ENCODE measurements around the gene TRAF2.

TRAF2 gene

GRCh38 chr9:136917902-136918301 lies 31.6 kb downstream of the TRAF2 start:
- no peak for DNase-seq

- no peak for DNase-seq
These were observed 33.8 kb downstream of the TRAF2 start for GRCh38 chr9:136920069-136920468.

DNA sequence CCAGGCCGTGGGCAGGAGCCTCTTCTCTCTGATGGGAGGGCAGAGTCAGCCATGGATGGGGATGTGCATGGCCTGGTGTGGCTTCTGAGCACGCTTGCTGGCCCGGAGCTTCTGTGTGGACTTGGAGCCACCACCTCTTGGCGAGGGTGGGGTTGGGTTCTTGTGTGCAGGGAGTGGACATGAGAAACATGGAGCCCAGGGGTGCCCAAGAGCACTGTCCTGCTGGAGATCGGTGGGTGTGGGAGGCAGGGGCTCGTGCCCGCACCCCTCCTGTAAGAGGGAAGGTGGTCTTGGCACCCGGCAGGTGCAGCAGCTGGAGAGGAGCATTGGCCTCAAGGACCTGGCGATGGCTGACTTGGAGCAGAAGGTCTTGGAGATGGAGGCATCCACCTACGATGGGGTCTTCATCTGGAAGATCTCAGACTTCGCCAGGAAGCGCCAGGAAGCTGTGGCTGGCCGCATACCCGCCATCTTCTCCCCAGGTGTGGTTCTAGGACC lies 34.5 kb downstream of the TRAF2 start:
- DNase-seq = no peak

GRCh38 chr9:136921307-136921706 lies 35.0 kb downstream of the TRAF2 start:
- no peak for DNase-seq

DNA sequence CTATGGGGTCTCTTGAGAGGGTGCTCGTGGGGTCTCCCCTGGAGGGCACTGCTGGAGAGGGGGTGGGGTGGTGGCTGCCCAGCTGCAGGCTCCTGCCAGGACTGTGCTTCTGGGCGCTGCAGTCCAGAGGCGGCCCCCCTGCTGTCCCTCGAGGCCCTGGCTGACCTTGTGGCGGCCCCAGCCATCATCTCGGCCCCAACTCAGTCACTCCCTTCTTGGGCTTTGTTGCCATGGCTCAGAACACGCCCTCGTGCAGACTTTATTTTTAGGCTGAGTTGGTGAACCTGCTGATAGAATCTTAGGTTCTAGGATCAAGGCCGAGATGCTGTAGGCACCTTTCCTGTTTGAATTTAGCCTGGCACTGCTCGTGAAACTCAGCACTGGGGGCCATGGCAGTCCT lies 35.4 kb downstream of the TRAF2 start:
- no peak for DNase-seq

- DNase-seq = no peak
These were observed 36.2 kb downstream of the TRAF2 start for GRCh38 chr9:136922540-136922939.

- no peak for DNase-seq
These were observed 37.6 kb downstream of the TRAF2 start for GRCh38 chr9:136923881-136924280.

DNA sequence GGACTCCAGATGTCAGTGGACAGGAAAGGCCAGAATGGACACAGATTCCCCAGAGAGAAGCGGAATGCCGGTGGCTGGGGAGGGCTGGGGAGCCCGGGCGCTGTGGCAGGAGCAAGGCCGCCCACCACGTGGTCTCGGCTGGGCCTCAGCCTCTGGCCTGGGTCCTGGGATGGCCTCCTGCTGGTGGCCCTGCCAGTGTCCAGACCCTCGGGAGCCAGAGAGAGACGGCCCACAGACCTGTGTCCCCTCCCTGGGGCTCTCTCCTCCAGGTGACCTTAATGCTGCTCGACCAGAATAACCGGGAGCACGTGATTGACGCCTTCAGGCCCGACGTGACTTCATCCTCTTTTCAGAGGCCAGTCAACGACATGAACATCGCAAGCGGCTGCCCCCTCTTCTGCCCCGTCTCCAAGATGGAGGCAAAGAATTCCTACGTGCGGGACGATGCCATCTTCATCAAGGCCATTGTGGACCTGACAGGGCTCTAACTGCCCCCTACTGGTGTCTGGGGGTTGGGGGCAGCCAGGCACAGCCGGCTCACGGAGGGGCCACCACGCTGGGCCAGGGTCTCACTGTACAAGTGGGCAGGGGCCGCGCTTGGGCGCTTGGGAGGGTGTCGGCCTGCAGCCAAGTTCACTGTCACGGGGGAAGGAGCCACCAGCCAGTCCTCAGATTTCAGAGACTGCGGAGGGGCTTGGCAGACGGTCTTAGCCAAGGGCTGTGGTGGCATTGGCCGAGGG lies 39.3 kb downstream of the TRAF2 start:
- DNase-seq = no peak

- DNase-seq = no peak
These were observed 39.9 kb downstream of the TRAF2 start for GRCh38 chr9:136926154-136926704.

- DNase-seq = no peak
These were observed 40.4 kb downstream of the TRAF2 start for GRCh38 chr9:136926749-136927148.

DNA sequence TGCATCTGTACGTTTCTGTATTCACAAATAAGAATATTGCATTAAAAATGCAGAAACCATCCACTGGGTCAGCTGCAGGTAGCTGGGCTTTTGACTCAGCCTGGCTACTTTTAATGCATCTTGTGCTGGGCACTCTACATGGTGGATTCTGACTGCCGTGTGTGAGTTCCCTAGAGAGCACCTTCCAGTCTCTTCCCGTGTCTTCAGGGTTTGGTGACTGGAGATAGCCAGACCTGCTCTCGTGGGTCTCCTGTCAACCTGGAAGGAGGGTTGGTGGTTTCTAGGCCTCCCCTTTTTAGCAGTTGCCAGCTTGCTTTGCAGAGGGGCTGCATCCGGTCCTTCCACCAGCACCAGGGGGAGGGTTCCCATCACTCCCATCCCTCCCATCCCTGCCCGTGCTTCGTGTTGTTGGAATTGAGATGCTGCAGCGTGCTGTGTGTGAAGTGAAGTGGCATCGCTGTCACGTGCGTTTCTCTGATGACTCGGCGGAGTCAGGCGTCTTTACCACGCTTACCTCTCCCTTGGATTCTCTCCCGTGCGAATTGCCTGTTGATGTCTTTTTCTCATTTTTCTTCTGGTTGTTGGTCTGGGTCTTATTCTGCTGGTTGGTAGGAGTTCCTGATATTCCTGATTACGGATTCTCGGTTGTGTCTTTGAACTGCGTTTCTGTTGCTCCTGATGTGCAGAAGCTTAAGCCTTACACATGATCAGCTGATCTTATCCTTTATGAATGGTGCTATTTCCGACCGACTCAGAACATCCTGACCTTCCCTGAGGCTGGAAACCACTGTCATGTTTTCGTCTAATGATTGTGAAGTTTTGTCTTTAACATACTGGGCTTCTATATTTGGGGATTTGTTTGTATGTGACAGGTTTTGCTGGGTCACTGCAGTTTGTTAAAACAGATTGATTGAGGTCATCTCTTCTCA lies 41.3 kb downstream of the TRAF2 start:
- no peak for DNase-seq

DNA sequence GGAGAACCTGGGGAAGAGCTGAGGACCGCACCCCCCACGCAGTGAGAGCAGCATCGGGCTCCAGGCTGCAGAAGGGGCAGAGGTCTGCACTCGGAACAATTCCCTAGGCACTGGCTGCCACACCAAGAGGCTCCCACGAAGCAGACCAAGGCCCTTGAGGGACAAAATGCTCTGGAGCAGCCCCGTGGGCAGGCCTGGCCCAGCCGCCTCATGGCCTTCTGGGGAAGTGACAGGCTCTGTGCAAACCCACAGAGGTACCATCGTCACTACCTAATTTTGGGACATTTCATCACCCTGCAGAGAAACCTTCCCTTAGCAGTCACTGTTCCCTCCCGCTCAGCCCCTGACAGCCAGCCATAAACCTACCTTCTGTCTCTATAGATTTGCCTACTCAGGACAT lies 42.3 kb downstream of the TRAF2 start:
- no peak for DNase-seq

DNA sequence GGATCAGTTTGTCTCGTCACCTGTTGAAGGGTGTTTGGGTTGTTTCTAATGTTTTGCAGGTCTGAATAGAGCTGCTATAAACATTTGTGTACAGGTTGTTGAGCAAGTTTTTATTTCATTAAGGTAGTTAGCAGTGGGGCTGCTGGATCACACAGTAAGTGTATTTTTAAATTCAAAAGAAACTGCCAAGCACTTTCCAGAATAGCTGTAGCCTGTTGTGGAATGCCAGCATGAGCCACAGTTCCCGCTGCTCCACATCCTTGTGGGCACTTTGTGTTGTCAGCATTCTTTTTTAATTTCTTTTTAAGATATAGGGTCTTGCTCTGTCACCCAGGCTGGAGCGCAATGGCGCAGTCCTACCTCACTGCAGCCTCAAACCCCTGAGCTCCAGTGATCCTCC lies 43.7 kb downstream of the TRAF2 start:
- DNase-seq = no peak

DNA sequence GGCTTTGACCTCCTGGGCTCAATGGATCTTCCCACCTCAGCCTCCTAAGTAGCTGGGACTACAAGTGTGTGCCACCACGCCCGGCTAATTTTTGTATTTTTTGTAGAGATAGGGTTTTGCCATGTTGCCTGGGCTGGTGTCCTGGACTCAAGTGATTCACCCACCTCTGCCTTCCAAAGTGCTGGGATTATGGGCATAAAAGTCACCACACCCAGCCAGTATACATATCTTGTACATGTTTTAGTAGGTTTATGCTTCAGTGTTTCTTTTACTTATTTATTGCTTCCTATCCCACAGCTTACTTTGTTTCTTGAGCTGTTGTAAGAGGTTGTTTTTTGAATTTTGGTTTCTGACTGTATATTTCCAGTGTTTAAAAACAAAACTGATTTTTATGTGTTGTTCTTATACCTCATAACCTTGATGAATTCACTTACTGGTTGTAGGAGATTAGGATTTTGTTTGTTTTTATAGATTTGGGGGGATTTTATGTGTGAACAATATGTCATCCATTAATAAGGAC lies 45.4 kb downstream of the TRAF2 start:
- no peak for DNase-seq

DNA sequence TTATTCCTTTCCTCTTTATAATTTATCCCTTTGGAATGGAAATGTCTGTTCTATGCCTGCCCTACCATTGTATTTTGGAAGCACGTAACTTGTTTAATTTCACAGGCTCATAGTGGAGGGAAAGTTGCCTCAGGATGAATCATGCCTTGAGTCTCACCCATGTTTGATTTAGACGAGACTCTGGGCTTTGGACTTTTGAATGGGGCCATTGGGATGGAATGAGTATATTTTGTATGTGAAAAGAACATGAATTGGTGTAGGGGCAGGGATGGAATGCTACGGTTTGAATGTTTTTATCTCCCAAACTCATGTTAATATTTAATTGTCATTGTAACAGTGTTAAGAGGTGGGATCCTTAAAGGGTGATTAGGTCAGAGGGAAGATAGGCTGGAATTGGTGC lies 48.0 kb downstream of the TRAF2 start:
- DNase-seq = no peak

- DNase-seq = no peak
These were observed 49.3 kb downstream of the TRAF2 start for GRCh38 chr9:136935651-136936050.

GRCh38 chr9:136936645-136937170 lies 50.4 kb downstream of the TRAF2 start:
- DNase-seq = no peak

DNA sequence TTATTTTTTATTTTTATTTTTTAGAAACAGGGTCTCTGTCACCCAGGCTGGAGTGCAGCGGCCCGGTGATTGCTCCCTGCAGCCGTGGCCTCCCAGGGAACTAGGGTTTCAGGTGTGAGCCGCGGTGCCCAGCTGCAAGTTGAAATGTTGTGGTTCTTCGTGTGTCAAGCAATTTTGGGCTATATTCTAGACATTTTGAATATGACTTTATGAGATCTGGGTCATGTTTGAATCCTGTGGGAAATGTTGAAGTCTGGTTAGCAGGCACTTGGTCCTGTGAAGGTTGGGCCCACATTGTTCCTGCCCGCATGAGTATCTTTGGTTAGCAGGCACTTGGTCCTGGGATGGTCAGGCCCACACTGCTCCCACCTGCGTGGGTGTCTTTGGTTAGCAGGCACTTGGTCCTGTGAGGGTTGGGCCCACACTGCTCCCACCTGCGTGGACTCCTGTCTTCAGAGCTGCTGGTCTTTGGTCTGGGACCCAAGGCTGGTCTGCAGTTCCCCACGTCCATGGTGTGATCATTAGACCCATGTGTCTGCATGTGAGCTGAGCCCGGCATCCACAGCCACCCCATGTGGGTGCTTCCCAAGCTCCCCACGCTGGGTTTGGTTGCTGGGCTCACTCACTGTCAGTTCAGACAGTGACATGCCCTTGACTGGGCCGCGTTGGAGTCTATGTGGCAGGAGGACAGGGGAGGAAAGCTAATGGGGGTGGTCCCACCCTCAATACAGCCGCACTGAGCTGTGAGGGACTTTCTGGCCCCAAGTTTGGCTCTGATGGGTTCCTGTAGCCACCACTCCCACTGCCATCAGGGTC lies 51.1 kb downstream of the TRAF2 start:
- DNase-seq = no peak

- DNase-seq = no peak
These were observed 53.2 kb downstream of the TRAF2 start for GRCh38 chr9:136939431-136939995.

- DNase-seq = no peak
These were observed 53.7 kb downstream of the TRAF2 start for GRCh38 chr9:136939996-136940525.

DNA sequence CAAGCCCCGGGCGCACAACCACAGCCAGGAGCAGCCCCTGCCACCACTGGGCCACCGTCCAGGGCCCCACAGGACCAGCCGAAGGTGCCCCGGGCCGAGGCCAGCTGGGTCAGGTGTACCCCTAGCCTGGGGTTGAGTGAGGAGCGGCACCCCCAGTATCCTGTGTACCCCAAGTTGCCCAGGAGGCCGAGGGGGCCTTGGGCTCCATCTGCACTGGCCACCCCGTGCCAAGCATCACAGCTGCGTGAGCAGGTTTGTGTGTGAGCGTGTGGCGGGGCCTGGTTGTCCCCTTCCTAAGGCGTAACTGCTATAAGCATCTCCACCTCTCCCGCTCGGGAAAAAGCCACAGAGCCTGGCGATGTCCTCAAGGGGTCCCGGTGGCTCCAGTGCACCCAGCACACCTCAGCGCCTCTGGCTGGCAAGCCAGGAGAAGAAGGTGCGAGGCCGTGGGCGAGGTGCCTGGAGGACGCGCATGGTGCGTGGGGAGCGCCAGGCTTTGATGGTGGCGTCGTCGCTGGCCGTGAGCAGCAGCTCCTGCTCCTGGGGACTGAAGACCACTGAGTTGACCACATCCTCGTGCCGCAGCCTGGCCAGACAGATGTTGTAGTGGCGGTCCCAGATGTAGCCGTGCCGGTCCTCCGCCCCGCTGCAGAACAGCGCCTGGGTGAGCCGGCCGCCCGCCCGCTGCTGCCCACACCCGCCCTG lies 54.4 kb downstream of the TRAF2 start:
- DNase-seq = no peak
